HG02571 (cell line): ENCODE results near the gene FASN.

ENCODE experiments used
- ATAC-seq: cut with Tn5 transposase; IDR thresholded peaks from one replicate; pipeline ENCODE4 v1.9.1; 2021; ENCODE audit warnings: mild to moderate bottlenecking, moderate library complexity; ENCODE audit not compliant: unreplicated experiment

Gene FASN

GRCh38 chr17:82089723-82090548, 8.1 kb downstream of the FASN start:
- no peak for ATAC-seq

DNA sequence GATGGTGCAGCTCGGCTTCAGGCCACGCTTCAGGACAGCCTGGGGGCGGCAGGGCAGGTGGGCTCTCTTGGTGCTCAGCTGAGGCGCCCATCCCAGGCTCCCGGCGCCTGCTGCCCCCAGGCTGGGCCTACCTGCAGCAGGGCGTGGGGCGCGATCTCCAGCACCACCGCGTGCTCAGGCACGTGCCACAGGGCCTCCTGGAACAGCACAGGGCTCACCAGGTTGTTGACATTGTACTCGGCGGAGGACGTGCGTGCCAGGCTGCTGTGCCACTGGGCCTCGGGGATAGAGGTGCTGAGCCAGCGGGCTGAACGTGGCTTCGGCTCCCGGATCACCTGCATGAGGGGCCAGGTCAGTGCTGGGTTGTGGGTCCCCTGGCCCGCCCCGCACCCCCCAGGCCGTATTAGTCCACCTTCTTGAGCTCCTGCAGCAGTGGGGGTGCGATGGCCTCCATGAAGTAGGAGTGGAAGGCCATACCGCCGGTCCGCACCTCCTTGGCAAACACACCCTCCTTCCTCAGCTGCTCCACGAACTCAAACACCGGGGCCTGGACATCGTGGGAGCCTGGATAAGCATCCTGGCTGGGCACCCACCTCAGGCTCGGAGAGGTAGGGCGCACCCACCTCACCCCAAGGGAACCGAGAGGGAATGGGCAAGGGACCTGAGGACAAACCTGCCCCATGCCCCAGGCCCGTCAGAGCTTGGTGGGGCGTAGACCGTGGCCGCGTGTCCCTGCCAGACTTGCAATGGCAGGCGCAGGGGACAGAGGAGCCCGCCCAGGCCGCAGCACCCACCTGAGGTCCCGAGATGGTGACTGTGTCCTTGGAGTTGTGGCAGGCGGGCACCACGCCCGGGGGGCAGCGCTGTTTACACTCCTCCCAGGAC, 9.0 kb downstream of the FASN start:
- no peak for ATAC-seq

GRCh38 chr17:82087961-82088837, 9.8 kb downstream of the FASN start:
- no peak for ATAC-seq

GRCh38 chr17:82086941-82087906, 10.8 kb downstream of the FASN start:
- ATAC-seq = no peak

DNA sequence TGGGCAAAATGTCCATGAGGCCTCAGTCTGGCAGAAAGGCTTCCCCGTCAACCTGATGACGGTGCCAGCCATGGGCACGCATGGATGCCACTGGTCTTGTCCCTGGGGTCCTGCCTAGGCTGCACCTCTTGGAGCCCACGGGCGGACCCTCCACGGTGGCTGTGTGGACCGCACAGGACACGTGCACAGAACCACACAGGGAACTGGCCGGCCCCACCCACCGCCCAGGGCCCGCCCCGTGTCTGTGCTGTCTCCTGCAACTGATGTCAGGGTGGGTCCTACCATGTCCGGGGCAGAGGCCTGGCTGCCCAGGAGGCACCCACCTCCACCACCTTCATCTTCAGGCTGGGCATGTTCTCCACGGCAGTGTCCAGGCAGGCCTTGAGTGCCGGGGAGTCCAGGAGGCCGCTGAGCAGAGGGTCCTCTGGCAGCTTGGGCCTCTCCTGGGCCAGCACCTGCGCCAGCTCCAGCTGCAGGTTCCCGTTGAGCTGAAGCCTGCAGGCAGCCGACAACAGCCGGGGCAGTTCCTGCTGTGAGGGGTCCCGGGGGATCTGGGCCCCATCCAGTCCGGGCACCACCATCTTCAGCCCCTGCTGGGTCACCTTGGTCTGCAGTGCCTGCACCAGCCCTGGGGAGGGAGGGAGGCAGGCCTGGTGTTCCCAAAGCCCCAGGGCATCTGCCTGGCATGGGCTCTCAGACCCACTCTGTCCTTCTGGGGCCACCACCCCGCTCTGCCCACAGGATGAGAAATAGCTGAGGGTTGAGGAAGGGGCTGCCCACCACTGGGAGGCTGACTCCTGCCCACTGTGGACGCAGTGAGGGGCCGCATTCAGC, 11.9 kb downstream of the FASN start:
- no peak for ATAC-seq

- ATAC-seq = no peak
Measured at GRCh38 chr17:82085031-82085861, 12.8 kb downstream of the FASN start.

DNA sequence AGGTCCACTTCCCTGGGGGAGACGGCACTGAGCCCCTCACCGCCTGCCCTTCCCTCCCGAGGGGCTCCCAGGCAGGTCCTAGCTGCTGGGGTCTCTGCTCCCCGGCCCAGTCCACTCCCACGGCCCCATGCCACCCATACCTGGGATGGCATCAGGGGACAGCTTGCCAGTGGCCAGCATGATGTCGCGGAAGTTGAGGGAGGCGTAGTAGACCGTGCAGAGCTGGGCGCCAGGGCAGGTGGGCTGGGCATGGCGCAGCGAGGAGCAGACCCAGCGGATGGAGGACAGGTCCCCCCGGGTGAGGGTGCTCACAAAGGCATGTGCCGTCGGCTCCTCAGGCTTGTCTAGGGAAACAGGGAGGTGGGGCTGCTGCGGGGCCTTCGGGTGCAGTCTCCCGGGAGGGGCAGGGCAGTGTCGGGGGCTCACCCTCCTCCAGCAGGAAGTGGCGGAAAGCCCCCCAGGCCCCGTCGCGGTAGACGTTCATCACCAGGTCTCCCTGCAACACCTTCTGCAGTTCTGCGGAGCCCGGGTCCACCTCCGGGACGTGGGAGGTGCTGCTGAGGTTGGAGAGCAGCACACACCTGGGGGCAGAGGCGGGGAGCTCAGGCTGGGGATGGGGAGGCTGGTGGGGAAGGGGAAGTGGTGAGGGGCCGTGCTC, 13.5 kb downstream of the FASN start:
- ATAC-seq = no peak

DNA sequence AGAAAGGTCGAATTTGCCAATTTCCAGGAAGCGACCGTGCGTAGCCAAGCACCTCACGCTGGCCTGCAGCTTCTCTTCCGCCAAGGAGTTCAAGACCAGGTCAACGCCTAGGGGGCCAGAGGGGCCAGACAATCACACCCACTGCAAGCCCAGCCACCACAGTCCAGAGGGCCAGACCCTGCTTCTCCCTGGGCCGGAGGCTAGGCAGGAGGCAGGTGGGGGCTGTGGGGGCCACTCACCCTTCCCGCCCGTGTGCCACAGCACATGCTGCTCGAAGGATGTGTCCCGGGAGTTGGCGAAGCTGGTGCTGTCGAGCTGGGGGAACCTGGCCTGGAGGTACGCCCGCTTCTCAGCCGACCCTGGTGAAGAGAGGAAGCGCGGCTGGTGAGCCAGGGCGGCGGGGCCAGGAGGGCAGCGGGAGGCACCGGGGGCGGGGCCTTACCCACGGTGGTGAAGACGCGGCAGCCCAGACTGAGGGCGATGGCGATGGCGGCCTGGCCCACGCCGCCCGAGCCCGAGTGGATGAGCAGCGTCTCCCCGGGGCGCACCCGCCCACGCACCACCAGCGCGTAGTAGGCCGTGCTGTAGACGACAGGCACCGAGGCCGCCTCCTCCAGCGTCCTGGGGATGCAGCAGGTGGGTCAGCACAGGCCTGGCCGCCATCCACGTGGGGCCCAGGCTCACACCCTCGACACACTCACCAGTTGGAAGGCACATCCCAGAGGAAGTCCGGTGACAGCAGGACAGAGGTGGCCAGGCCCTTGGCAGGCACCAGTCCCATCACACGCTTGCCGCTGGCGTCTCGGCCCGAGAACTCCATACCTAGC, 14.3 kb downstream of the FASN start:
- ATAC-seq = no peak

DNA sequence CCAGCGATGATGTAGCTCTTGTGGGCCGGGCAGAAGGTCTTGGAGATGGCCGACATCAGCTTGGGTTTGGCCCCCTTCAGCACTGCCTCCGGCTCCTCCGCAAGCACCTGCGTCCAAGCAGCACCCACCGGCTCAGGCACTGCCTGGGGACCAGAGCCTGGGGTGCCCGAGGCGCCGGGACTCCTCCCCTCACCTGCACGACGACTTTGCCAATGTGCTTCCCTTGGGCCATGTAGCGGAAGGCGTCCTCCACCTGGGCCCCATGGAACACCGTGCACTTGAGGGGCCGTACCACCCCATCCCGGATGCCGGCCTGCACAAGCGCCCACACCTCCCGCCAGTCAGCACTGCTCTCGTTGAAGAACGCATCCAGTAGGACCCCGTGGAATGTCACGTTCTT, 15.0 kb downstream of the FASN start:
- no peak for ATAC-seq

GRCh38 chr17:82082456-82082855, 15.6 kb downstream of the FASN start:
- ATAC-seq = no peak

DNA sequence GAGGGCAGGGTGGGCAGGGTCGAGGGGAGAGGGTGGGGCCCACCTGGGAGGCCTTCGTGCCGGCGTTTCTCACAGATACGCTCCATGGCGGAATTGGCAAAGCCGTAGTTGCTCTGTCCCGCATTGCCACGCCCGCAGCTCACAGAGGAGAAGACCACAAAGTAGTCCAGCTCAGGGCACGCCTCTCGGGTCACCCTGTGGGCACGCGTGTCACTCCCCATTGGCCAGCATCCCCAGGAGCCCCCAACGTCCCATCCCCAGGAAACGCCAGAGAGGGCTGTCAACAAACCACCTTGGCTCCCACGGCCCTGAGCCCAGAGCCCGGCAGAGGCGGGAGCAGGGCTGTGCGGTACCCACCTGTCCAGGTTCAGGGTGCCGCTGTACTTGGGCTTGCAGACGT, 16.1 kb downstream of the FASN start:
- no peak for ATAC-seq

GRCh38 chr17:82081546-82081945, 16.5 kb downstream of the FASN start:
- no peak for ATAC-seq

DNA sequence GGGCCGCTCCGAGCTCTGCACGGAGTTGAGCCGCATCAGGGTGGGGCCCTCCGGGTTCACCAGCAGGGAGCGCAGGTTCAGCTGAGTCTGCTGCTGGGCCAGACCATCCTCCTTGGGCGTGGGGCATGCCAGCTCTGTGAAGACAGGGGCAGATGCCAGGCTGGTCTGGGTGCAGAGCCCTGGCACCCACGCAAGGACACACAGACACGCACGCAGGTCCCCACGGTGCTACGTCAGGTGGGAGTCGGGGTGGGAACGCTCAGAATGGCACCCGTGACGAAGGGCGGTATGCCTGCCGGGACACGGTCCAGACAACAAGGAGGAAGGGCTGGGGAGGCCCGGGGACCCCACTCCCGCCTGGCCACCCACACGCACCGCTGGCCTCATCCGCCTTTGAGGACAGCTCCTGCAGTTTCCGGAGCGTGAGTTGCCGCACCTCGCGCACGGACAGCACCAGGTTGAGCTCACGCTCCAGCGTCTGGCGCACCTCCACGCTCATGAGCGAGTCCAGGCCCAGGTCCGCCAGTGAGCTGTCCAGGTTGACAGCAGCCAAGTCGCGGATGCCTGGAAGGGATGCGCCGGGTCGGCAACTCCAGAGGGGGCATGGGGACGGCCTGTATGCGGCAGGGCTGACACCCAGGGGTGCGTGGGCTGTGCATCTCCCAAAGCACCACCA, 17.1 kb downstream of the FASN start:
- no peak for ATAC-seq

DNA sequence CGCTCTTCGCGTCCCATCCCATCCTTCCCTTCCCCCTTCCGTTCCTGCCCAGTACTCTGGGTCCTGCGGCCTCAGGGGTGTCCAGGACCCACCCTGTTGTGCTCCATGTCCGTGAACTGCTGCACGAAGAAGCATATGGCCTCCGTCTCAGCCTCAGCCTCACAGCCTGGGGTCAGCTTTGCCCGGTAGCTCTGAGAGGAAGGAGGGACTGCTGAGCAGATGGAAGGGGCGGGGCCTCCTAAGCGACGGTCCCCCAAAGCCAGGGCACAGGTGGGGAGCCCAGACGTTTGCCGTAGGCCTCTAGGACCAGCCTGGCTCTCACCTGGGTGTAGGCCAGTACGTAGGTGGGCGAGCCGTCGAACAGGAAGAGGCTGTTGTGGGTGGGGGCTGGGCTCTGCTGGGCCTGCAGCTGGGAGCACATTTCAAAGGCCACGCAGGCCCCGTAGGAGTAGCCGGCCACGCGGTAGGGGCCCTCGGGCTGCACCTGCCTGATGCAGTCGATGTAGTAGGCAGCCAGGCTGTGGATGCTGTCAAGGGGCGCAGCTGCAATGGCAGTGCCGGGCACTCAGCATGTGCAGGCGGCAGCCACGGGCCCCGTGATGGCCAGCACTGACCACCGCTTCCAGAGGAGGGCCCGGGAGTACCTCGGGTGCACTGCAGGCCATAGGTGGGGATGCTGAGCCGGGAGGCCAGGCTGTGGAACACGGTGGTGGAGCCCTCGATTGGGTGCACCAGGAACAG, 17.8 kb downstream of the FASN start:
- ATAC-seq = no peak

GRCh38 chr17:82079001-82079677, 18.9 kb downstream of the FASN start:
- ATAC-seq = no peak
